ENCODE measurements around the gene CIART.

CIART gene

DNA sequence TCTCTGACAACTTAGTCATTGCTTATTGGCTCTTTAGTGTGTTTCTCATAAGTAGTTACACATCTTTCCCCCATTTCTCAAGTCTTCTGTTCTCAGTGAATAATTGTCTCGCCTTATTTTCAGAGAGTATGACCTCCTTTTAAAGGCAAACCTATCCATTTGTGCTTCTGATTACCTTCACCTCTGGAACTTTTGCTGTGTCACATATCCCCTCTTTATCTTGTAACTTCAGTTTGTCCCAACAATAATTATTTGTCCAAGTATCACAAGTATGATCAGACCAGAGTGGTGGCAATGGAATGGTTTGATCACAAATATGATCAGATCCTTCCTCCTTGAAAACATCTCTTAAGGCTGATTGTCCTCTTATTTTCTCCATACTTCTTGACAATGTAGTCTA, 6.0 kb downstream of the CIART start:
- H3K4me3 ChIP-seq (replicated peaks; ENCODE audit: low read depth, low read length): no peak overlapping the region
- no peak for DNase-seq (ENCODE audit: extremely low read depth, low read depth)
- TF ChIP-seq, protein P1, sequence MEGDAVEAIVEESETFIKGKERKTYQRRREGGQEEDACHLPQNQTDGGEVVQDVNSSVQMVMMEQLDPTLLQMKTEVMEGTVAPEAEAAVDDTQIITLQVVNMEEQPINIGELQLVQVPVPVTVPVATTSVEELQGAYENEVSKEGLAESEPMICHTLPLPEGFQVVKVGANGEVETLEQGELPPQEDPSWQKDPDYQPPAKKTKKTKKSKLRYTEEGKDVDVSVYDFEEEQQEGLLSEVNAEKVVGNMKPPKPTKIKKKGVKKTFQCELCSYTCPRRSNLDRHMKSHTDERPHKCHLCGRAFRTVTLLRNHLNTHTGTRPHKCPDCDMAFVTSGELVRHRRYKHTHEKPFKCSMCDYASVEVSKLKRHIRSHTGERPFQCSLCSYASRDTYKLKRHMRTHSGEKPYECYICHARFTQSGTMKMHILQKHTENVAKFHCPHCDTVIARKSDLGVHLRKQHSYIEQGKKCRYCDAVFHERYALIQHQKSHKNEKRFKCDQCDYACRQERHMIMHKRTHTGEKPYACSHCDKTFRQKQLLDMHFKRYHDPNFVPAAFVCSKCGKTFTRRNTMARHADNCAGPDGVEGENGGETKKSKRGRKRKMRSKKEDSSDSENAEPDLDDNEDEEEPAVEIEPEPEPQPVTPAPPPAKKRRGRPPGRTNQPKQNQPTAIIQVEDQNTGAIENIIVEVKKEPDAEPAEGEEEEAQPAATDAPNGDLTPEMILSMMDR (IDR thresholded peaks at IDR 0.05; ENCODE audit: low read depth, low read length, missing control alignments): no peak

DNA sequence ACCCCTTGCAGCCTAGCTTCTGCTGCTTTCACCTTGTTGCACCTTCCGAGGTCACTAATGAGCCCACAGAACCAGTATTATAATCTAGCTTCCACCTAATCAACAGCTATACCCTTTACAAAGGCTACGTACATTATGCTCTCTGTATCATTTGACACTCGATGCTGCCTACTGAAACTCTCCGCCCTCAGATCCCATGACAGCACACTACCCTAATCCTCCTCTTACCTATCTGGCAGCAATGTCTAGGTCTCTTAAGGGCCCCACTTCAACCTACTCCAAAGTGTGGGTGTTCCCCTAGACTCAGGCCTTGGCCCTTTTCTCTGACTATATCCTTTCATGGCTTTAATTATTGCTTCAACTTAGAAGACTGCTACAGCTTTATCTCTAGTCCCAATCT, 6.5 kb downstream of the CIART start:
- DNase-seq (ENCODE audit: extremely low read depth, low read depth): no peak
- TF ChIP-seq, protein P1 (IDR thresholded peaks at IDR 0.05; ENCODE audit: low read depth, low read length, missing control alignments): no peak

DNA sequence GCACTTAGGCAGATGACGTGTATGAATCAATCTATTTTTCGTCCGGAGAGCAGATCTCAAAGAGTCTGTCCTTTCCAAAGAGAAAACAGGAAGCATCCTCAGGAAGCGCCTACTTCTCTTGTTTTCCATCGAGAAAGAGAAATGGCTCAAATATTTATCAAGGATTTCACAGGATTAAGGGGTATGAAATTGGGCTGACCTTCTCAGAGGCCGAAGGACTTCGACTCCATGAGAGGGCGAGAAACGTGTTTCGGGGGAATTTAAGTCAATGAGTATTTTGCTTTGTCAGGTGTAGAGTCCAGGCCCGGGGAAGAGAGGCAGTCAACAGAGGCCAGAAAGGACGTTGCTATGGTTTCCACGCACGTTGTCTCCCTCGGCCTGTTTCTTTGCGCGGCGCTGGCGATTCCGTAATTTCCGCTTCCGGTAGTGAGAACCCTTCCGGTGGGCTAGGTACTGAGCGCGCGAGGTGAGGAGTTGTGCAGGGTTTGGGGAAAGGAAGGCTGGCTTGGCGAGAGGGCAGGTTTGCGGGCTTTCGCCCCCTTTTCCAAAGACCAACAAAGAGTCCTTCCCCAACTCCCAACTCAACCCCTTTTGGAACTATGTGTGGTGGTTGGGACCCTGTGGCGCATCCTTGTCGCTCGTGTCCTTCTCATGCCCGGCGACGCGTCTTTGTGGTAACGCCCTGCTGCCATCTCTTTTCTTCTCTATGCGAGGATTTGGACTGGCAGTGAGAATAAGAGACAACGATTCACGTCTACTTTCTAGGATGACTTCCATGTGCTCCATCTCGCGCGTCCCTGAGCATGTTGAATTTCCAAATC, 11.3 kb downstream of the CIART start, which contains the start of gene MRPS21:
Gene MRPS21, plus strand, starts transcription at position 429 of the 821 bp plus-strand sequence. CDS start 506 bp downstream, outside the sequence.
- TF ChIP-seq, protein P1 (IDR thresholded peaks at IDR 0.05; ENCODE audit: low read depth, low read length, missing control alignments): no peak
- peak; percentile 89 for DNase-seq (ENCODE audit: extremely low read depth, low read depth)
- H3K4me3 ChIP-seq (replicated peaks; ENCODE audit: low read depth, low read length): peak within 1 kb of the TSS; percentile 97

More for the DNA sequence above, 6.5 kb downstream of the CIART start:
- H3K4me3 ChIP-seq (replicated peaks; ENCODE audit: low read depth, low read length): no peak overlapping the region

DNA sequence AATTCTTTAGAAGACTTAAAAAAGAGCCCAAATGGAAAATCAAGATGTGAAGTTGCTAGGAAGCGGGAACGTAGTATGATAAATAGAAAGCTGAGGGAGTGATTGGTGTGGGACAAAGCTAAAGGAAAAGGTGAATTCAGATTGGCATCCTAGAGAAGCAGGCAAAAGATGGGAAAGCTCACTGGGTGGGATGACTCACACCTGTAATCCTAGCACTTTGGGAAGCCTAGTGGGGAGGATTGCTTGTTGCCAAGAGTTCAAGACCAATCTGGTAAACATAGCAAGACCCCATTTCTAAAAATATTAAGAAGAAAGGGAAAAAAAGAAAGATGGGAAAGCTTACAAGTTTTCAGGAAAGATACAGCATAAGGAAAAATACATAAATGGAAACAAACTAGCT, 13.1 kb downstream of the CIART start:
- no peak overlapping the region for H3K4me3 ChIP-seq (replicated peaks; ENCODE audit: low read depth, low read length)
- no peak for DNase-seq (ENCODE audit: extremely low read depth, low read depth)
- TF ChIP-seq, protein P1 (IDR thresholded peaks at IDR 0.05; ENCODE audit: low read depth, low read length, missing control alignments): no peak

DNA sequence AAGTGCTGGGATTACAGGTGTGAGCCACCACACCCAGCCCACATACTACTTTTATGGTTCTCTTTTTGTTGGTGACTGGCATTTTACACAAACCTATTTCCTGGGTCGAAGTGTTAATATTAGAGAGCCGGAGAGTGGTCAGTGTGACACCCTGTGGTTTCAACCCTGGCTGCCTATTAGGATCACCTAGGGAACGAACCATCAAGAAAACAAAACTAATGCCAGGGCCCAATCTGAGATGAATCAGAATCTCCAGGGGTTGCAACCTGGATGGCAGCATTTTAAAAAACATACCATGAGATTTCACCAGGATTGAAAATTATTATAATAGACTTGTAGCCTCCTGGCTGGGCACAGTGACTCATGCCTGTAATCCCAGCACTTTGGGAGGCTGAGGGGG, 17.4 kb downstream of the CIART start:
- TF ChIP-seq, protein P1 (IDR thresholded peaks at IDR 0.05; ENCODE audit: low read depth, low read length, missing control alignments): no peak
- H3K4me3 ChIP-seq (replicated peaks; ENCODE audit: low read depth, low read length): no peak overlapping the region
- DNase-seq (ENCODE audit: extremely low read depth, low read depth): no peak

DNA sequence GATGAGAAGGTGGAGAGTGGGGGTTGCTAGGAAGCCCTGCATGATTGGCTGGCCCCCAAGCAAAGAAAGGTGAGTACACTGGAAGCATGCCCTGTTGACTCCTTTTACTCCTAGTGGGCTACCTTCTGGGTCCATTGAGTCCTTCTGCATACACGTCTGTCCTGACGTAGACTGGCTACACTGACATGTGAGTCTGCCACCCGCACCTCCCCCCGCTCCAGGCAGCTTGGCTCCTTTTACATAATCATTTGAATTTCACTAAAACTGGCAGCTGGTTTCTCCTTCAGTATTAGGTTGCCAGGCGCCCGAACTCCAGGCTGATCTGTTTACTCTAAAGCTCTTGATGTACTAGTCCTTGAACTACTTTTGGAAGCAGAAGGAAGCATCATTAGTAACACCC, 20.0 kb downstream of the CIART start:
- TF ChIP-seq, protein P1 (IDR thresholded peaks at IDR 0.05; ENCODE audit: low read depth, low read length, missing control alignments): no peak
- DNase-seq (ENCODE audit: extremely low read depth, low read depth): no peak
- no peak overlapping the region for H3K4me3 ChIP-seq (replicated peaks; ENCODE audit: low read depth, low read length)
